GM12878 (cell line): ENCODE results near the gene HIVEP3. TPM values are rescaled to one million over a fixed set of nuclear protein-coding genes. Genes with fewer than 3 reads are reported as not detected.

ENCODE experiments used
- ATAC-seq: fragments of 200-7000 bp; cut with Tn5 transposase; 3 replicates; pipeline ENCODE4 v1.9.1; 2020; ENCODE audit warnings: mild to moderate bottlenecking, moderate library complexity
- BruUV-seq: library from RNA; stranded (reverse); fragments of 400-500 nt; replicated peaks from 2 replicates; lab custom pipeline; 2021; lab: Mats Ljungman, UMichigan
- CTCF ChIA-PET: fragments of 300-600 bp; sonication (Branson Sonifier 250); formaldehyde crosslinking; extraction: SDS; loops from one replicate; lab custom pipeline; 2021; ENCODE audit warnings: inconsistent platforms; lab: Yijun Ruan, JAX
- POLR2A ChIA-PET: fragments of 350-600 bp; formaldehyde crosslinking; extraction: SDS; loops from one replicate; lab custom pipeline; 2021; ENCODE audit warnings: inconsistent platforms; lab: Charles Lee
- RAD21 ChIA-PET: fragments of 300-600 bp; sonication (Branson Sonifier 250); formaldehyde crosslinking; loops from one replicate; lab custom pipeline; 2023; ENCODE audit warnings: antibody characterized with exemption; ENCODE audit not compliant: unreplicated experiment; lab: Charles Lee
- SMC1A ChIA-PET: fragments of 300-600 bp; sonication (Branson Sonifier 250); formaldehyde crosslinking; loops from one replicate; lab custom pipeline; 2023; ENCODE audit not compliant: unreplicated experiment, uncharacterized antibody; lab: Charles Lee
- DNase-seq: peaks from one replicate; pipeline ENCODE4 v3.0.0-alpha.2; 2011; ENCODE audit warnings: low read depth, low spot score
- FAIRE-seq: peaks from 3 replicates; lab custom pipeline; 2011; peaks lifted over from hg19 to GRCh38; lab: Jason Lieb, UNC
- H2AFZ ChIP-seq: 2 replicates; pipeline ENCODE4 v1.6.0; 2011; ENCODE audit warnings: low read depth, low read length, control low read depth; ENCODE audit not compliant: control insufficient read depth
- H3K27ac ChIP-seq: 2 replicates; pipeline ENCODE4 v1.5.1; 2011; ENCODE audit warnings: control low read depth; ENCODE audit not compliant: control insufficient read depth, insufficient read depth
- H3K27me3 ChIP-seq, 2 experiments: replicated peaks in 1 of 2; 2 replicates each; pipeline versions ENCODE4 v1.6.0 to v1.6.1; 2011; ENCODE audit warnings: low read length in 1 of 2; ENCODE audit not compliant: control insufficient read depth in 2 of 2, insufficient read depth in 2 of 2
- H3K36me3 ChIP-seq, 2 experiments: 2 replicates each; pipeline ENCODE4 v1.5.1; 2011; ENCODE audit warnings: low read length in 1 of 2; ENCODE audit not compliant: control insufficient read depth in 2 of 2, insufficient read depth in 2 of 2
- H3K4me1 ChIP-seq: 2 replicates; pipeline ENCODE4 v1.6.1; 2011; ENCODE audit warnings: mild to moderate bottlenecking, low read length, moderate library complexity, mixed read lengths; ENCODE audit not compliant: control insufficient read depth, insufficient read depth
- H3K4me2 ChIP-seq: 2 replicates; pipeline ENCODE4 v1.6.0; 2011; ENCODE audit warnings: control low read depth; ENCODE audit not compliant: control insufficient read depth, insufficient read depth
- H3K4me3 ChIP-seq: fragments of 200-600 bp; sonication (generic); 2 replicates; pipeline ENCODE4 v1.5.1; 2016
- H3K79me2 ChIP-seq: 2 replicates; pipeline ENCODE4 v1.6.0; 2011; ENCODE audit warnings: low read length; ENCODE audit not compliant: control insufficient read depth, insufficient read depth
- H3K9ac ChIP-seq: 2 replicates; pipeline ENCODE4 v1.8.0; 2011; ENCODE audit warnings: low read length, control low read depth, mixed read lengths; ENCODE audit not compliant: control insufficient read depth, insufficient read depth
- H3K9me3 ChIP-seq: replicated peaks from 3 replicates; pipeline ENCODE4 v1.5.1; 2011; ENCODE audit warnings: mild to moderate bottlenecking, low read length; ENCODE audit not compliant: control insufficient read depth, insufficient read depth
- H4K20me1 ChIP-seq: 2 replicates; pipeline ENCODE4 v1.6.0; 2011; ENCODE audit not compliant: control insufficient read depth, insufficient read depth
- CREB1 ChIP-seq: IDR thresholded peaks from 2 replicates; pipeline ENCODE4 v1.6.1; 2012; ENCODE audit warnings: low read depth, mild to moderate bottlenecking, inconsistent platforms
- EED ChIP-seq: sonication (generic); IDR thresholded peaks from 2 replicates; pipeline ENCODE4 v1.6.1; 2016; ENCODE audit warnings: antibody characterized with exemption, low read depth
- FOXK2 ChIP-seq: fragments of 450-650 bp; IDR thresholded peaks from 2 replicates; pipeline ENCODE4 v1.6.1; 2017; ENCODE audit warnings: mild to moderate bottlenecking, moderate library complexity
- KAT2A ChIP-seq: conservative IDR thresholded peaks from 2 replicates; pipeline ENCODE4 v1.6.1; 2011; ENCODE audit warnings: low read depth, low read length; ENCODE audit not compliant: control insufficient read depth
- NKRF ChIP-seq: fragments of 450-650 bp; conservative IDR thresholded peaks from 2 replicates; pipeline ENCODE4 v1.6.1; 2017; ENCODE audit warnings: mild to moderate bottlenecking, moderate library complexity
- USF1 ChIP-seq: IDR thresholded peaks from 2 replicates; pipeline ENCODE4 v1.6.1; 2011; ENCODE audit warnings: borderline replicate concordance, low read depth, mild to moderate bottlenecking, moderate library complexity, mixed read lengths, low read length; ENCODE audit not compliant: insufficient read depth; ENCODE audit errors: extremely low read length
- ZBTB40 ChIP-seq: fragments of 450-650 bp; IDR thresholded peaks from 2 replicates; pipeline ENCODE4 v1.6.1; 2016; ENCODE audit warnings: mild to moderate bottlenecking, moderate library complexity, borderline replicate concordance
- ZNF622 ChIP-seq: fragments of 450-650 bp; IDR thresholded peaks from 2 replicates; pipeline ENCODE4 v1.6.1; 2017; ENCODE audit warnings: mild to moderate bottlenecking, inconsistent platforms
- WGBS: methylation state at CpG from one replicate; pipeline ENCODE4 v1.1.6; 2016; ENCODE audit warnings: low lambda C conversion rate; ENCODE audit not compliant: insufficient replicate concordance, insufficient coverage; ENCODE audit errors: missing lambda C conversion rate; 5-methylcytosine and 5-hydroxymethylcytosine counted together
- in situ Hi-C: fragments of 300-500 bp; cut with MboI; formaldehyde crosslinking; loops from 9 replicates; pipeline ENCODE4 v1.14.3; 2018; ENCODE audit warnings: mixed read lengths
- intact Hi-C: fragments of 100-400 bp; cut with micrococcal nuclease; formaldehyde crosslinking; loops from one replicate; pipeline ENCODE4 v1.14.2; 2022; ENCODE audit not compliant: unreplicated experiment
- polyA plus RNA-seq, 11 experiments: library from polyadenylated mRNA; depleted of rRNA in 4 of 11; unstranded in 6 of 11; stranded (reverse) in 5 of 11; fragments of >200 nt; fragmentation: Nextera tagmentation in 4 of 11; fragmentation: Illumina TruSeq in 1 of 11; extraction: Ambion mirVana in 4 of 11; extraction: Trizol in 1 of 11; gene quantifications; 1 replicate in 1 of 11; 2 replicates in 10 of 11; pipeline versions ENCODE4 v1.2.1 to v1.2.3, GENCODE V29; 2011 to 2016; ENCODE audit warnings: inconsistent platforms in 2 of 11, missing spikeins in 2 of 11, low read depth in 1 of 11
- total RNA-seq, 4 experiments: library from RNA; depleted of rRNA in 3 of 4; stranded (reverse); fragments of >200 nt in 3 of 4; fragmentation: Illumina TruSeq in 1 of 4; extraction: Trizol in 1 of 4; gene quantifications; 2 replicates each; pipeline versions ENCODE4 v1.2.1 to v1.2.3, GENCODE V29; 2013 to 2021

The HIVEP3 gene
- total and polyA plus RNA-seq, 10 of the 15 experiments (the other 5 are each of a cell fraction or from before 2014, with no cell fraction given): 1.8 to 13.6 (median 3.8) TPM

GRCh38 chr1:41580520-41581172 lies 338.1 kb downstream of the HIVEP3 start:
- BruUV-seq: no TSS peak
- SMC1A ChIA-PET: interaction anchor here (1.2 to 8.7 kb wide), 2 partner anchors 17 to 75 kb away, joined by 3 to 126 read pairs; no protein-coding TSS in a partner anchor

More at GRCh38 chr1:41580520-41581172, 338.1 kb downstream of the HIVEP3 start:
- DNase-seq (no peak), FAIRE-seq (no peak), ATAC-seq (no peak)
- intact Hi-C loops: no loop called here
- Histone ChIP-seq H3K4me1 (no peaks in the 10 kb centered on the region), H3K36me3 (peaks cover 0 to 9% of the 10 kb centered on the region in 2 experiments; a peak in 3 of 4 replicates), H3K4me3 (no peak overlapping the region), H3K9ac (no peak overlapping the region), H3K4me2 (no peak overlapping the region), H4K20me1 (no peaks in the 10 kb centered on the region), H3K9me3 (no peaks in the 10 kb centered on the region), H3K79me2 (no peaks in the 10 kb centered on the region), H3K27me3 (no peaks in the 10 kb centered on the region), H3K27ac (no peak overlapping the region), H2AFZ (no peak overlapping the region)
- no peak for TF ChIP-seq CREB1
- no peak for TF ChIP-seq ZBTB40
- TF ChIP-seq NKRF: no peak
- TF ChIP-seq EED: no peak
- no peak for TF ChIP-seq KAT2A
- TF ChIP-seq FOXK2: no peak
- no peak for TF ChIP-seq ZNF622
- no peak for TF ChIP-seq USF1
- CTCF ChIA-PET: interaction anchor here (0.6 to 4.1 kb wide), 6 partner anchors 12 to 593 kb away, joined by 3 to 16 read pairs (median 3); no protein-coding TSS in a partner anchor
- in situ Hi-C loops: no loop called here
- 71% methylated on average over 7 of the region's 7 CpGs for WGBS
- POLR2A ChIA-PET: interaction anchor here (0.5 to 1.0 kb wide), 2 partner anchors 9 to 141 kb away, joined by 3 read pairs; no protein-coding TSS in a partner anchor
- RAD21 ChIA-PET: interaction anchor here (3.0 to 9.1 kb wide), 2 partner anchors 73 to 78 kb away, joined by 9 to 58 read pairs; no protein-coding TSS in a partner anchor
